ELR (cell line): ENCODE data around the gene PSMC5.

Experiments
- DNase-seq: peaks from one replicate; pipeline ENCODE4 v3.0.0-alpha.2; 2015; ENCODE audit warnings: low read depth

PSMC5 gene

DNA sequence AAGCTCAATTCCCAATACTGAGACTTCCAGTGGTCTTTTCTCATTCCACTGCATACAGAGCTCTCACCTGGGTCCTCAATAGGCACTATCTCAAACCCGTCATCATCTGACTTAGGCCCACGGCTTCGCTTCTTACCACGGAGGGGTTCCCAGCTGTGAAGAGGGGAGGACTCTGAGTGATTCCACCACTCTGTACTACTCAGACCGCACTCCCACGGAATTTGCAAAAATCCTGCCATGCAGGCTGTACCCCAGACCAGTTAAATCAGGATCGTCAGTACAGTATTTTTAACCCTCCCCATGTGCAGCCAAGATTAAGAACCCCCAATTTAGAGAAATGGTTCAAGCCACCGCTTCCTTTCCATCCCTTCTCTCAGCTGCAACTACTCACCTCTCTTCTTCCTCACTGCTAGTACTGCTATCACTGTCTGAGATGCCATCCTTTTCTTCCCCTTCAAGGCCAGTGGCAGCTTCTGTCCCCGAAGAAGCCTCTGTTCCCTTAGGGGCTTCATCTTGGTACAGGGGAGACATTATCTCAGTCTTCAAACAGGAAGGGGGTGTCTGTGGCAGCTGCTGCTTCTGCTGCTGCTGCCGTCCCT, 6.2 kb upstream of the PSMC5 start:
- no peak for DNase-seq

DNA sequence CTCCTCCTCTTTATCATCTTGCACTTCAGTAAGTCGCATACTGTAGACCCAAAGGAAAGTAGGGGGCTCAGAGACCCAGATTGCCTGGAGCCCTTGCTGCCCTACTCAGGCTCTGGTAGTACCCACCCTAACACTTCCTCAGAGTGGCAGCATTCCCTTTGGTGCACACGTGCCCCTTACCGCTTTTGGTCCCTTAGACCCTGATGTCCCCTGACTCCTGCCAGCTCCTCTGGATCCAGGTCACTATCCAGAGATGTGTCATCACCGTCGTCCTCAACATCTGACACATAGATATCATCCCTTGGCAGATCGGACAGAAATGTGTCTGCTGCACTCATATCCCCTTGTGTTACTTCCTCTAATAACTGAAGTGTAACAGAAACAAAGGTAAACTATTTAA, 5.4 kb upstream of the PSMC5 start:
- no peak for DNase-seq

DNA sequence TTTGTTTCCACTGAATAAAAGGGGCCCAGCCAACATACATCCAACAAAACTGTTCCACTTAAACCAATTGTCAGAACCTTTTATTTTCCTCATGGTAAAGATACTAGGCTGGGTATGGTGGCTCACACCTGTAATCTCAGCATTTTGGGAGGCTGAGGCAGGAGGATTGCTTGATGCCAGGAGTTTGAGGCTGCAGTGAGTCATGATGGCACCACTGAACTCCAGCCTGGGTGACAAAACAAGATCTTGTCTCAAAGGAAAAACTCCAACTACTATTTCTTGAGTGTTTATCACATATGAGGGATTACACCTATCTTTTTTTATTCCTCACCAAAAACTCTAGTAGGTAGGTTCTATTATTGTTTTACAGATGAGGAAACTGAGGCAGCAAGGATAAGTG, 4.7 kb upstream of the PSMC5 start:
- no peak for DNase-seq

DNA sequence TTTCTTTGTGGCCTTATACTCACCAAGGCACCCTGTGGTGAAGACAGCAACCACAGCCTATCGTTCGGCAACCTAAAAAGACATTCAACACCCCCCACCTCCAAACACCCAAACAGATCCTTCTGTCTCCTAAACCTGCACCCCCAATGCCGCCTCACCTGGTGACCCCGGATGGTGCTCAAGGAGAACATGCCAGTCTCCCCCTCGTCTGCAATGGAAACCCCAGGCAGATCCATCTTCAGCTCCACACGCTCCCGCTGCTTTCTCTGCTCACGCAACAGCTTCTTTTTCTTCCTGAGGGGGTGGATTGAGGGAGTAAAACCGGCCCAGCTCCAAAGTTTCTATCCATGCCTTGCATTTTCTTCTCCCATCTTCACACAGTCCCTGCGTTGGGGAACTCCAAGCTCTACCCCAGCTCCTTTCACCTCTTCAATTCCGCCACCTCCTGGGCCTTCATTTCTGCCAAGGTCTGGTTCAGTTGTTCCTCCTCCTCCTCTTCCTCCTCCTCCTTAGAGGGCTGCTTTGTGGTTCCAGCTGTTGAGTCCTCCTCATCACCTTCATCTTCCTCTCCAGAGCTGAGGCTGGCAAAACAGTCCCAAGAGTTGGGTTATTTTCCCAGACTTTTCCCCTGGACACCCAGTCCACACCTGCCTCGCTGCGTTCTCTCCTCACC, 3.4 kb upstream of the PSMC5 start:
- DNase-seq, result no peak

DNA sequence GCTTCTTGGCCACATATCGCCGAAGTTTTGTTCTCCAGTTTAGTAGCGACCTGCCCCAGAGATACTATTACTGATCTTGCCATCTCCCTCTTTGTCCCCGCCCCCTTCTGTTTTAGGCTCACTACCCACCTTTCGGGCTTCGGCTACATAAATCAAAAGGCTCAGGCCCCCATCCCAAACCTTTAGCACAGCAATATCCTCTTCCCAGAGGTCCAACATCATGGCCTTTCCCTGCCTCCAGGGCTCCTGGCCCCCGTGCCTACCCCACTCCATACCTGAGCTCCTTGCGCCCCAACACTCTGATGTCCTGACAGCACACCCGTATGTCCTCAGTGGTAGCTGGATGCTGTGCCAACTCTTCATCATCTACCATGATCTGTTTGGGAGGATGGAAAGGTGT, 2.9 kb upstream of the PSMC5 start:
- no peak for DNase-seq

DNA sequence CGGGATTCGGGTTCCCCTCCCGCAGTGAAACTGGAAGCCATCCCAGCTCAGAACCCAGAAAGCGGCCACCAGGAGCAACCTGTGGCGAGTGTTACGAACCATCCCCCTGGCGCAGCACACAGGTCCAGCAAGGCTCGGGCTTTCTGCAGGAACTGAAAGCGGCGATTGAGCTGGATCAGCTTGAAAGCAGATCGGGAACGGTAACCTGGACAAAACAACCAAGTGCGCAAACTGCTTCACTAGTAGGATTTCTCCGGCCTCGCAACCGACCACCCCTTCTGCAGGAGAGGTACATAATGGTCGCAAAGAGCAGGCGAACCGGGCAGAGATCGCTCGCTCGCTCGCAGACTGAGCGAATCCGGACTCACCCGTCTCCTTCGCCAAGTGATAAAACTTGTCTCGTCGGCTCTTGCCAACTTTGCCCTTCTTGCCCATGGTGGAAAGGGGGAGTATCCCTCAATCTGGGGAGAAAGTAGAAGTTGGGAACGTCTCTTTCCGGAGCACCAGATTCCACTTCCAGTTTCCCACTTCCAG, 696 bp upstream of the PSMC5 start:
- peak; percentile 64 for DNase-seq

DNA sequence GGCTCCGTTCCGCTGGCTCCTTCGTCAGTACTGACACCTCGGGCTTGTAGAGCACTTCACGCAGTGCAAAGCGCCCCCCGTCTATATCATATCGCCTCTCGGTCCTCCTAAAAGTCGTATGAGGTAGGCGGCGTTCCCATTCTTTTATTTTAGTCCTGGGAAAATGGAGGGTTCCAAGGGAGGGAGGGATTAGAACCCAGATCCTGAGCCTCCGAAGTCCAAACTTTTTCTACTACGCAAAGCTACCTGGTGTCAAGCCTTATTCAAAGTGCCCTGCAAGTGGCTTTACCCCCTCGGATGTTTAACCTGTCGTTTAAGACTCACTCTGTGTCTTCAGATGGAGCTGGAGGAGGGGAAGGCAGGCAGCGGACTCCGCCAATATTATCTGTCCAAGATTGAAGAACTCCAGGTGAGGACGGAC, 580 bp downstream of the PSMC5 start:
- peak; percentile 31 for DNase-seq

DNA sequence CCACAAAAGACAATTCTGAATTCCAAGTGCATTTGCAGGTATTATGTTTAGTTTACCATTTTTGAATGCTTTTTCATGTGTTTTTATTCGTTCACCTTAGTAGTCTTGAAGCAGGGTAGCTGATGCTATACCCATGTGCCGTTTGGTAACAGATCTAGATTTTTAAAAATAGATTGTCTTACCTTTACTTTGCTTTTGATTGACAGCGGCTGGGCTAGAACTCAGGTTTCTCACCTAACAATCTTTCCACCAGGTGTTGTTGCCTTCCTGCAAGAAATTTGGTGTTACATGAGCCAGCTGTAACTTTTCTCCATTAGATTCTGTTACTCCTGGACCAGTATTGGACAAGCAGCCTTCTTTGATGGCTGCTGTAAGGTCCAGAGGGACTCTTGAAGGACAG, 1.7 kb downstream of the PSMC5 start:
- no peak for DNase-seq

DNA sequence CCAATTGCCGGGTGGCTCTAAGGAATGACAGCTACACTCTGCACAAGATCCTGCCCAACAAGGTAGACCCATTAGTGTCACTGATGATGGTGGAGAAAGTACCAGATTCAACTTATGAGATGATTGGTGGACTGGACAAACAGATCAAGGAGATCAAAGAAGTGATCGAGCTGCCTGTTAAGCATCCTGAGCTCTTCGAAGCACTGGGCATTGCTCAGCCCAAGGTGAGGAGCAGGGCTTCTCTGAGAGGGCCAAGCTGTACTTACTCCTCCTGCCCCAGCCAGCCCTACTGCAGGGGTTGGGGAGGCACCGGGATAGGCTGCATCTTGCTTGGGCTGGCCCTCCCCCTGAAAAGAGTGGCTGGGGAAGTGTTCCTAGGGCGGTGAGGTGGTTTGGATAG, 3.0 kb downstream of the PSMC5 start:
- DNase-seq, result no peak

DNA sequence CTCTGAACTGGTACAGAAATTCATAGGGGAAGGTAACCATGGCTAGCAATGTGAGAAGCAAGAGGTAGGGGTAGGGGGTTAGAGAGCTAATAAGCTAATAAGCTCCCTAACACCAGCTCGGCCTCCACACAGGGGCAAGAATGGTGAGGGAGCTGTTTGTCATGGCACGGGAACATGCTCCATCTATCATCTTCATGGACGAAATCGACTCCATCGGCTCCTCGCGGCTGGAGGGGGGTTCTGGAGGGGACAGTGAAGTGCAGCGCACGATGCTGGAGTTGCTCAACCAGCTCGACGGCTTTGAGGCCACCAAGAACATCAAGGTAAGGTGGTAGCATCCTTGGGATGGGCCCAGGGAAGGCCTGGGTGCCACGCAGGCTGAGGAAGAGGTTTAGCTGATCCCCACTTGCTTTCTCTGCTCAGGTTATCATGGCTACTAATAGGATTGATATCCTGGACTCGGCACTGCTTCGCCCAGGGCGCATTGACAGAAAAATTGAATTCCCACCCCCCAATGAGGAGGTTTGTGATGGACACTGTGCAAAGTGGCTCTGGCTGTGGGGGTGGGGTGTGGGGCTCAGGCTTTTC, 3.8 kb downstream of the PSMC5 start:
- no peak for DNase-seq

DNA sequence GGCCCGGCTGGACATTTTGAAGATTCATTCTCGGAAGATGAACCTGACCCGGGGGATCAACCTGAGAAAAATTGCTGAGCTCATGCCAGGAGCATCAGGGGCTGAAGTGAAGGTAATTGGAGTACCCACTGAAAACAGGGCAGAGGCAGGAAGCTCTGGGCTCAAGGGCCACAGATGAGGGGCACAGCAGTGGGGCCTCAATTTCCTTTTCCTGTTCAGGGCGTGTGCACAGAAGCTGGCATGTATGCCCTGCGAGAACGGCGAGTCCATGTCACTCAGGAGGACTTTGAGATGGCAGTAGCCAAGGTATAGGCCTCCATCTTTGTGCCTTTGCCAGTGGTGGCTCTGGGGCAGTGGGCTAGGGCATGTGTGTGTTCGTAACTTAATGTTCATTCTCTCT, 4.3 kb downstream of the PSMC5 start:
- no peak for DNase-seq

DNA sequence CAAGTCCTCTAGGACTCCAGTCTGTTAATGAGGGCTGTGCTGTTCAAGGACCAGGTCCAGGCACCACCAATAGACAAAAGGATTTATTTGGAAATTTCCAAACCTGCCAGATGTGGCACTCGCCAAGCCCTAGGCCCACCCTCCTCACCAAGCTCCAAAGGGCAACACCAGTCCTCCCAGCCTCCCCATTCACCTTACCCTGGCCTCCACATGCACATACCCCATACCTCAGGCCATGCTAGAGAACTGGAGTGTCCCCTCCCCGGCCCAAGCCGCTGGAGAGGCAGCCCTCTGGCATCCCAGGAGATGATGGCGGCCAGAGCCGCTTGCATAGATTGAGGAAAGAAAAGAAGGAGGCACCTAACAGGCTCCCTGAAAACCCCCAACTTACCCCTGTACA, 4.8 kb downstream of the PSMC5 start:
- no peak for DNase-seq

DNA sequence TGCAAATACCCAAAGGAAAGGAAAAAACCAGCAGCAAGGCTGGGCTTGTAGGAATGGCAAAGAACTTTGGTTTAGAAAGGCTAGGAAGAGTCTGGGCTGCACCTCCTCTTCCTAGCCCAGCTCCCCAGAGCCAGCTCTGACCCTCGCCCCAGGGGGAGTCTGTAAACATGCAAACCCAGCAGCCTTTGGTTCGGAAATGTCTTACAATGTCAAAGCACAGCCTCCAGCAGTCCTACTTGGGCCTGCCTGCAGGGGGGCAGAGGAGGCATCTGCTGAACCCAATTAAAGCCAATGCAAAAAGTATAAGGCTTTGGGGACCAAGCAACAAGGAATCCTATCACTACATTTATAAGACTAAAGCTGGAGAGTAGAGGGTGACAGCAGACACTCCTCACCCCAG, 5.2 kb downstream of the PSMC5 start:
- DNase-seq, result peak; percentile 30

DNA sequence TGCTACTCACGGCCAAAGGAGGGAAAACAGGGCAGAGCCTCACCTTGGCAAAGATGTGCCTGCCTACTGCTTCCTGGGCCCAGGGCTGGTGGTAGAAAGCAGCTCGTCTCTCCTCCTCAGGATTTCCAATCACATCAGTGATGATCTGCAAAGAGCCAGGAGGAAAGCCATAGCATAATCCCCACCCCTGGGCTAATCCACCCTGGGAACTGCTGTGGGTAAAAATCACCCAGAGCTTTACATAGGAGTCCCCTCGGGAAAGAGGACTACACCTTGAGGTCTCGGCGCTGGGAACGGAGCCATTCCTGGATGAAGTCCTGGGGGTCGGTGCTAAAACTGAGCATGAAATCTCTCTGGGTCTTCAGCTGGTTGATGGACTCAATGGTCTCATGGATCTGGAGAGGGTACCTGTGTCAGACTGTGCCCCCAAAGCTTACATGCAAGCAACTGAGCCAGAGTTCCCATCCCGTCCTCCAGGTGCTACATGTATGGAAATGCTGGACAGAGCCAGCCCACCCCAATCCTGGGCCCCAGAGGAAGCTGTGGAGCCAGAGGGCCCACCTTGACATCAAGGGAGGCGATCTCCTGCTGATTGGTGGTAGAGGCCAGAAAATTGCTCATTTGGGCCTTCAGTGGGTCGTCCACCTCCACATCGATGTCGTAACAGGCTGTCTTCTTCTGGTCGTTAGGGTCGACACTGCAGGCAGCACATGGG, 6.0 kb downstream of the PSMC5 start:
- DNase-seq, result no peak

DNA sequence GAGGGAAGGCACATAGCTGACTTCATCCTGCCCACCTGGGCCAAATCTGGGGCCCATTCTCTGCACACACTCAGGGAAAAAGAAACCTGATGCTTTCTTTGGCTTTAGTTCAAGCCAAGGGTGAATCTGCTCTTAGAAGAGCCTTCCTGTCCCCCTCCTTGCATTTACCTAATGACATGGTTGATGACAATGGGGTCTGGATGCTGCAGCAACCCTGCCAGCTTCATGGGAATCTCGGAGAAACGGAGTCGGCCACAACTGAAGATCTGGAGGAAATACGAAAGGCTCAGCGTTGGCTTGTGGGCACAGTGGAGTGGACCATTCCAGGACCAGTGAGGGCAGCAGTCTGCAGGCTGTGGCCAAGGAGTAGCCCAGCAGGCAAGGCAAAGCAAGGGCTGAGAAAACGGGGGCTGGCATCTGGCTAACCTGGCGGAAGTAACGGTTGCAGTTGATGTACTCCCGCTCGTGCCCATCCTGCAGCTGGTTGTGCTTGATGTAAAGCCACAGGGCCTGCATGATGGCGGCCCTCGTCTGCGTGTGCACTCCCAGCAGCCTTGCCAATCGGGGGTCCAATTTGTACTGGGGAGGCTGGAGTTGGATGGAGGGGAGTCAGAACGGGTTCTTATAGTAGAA, 6.6 kb downstream of the PSMC5 start:
- no peak for DNase-seq

DNA sequence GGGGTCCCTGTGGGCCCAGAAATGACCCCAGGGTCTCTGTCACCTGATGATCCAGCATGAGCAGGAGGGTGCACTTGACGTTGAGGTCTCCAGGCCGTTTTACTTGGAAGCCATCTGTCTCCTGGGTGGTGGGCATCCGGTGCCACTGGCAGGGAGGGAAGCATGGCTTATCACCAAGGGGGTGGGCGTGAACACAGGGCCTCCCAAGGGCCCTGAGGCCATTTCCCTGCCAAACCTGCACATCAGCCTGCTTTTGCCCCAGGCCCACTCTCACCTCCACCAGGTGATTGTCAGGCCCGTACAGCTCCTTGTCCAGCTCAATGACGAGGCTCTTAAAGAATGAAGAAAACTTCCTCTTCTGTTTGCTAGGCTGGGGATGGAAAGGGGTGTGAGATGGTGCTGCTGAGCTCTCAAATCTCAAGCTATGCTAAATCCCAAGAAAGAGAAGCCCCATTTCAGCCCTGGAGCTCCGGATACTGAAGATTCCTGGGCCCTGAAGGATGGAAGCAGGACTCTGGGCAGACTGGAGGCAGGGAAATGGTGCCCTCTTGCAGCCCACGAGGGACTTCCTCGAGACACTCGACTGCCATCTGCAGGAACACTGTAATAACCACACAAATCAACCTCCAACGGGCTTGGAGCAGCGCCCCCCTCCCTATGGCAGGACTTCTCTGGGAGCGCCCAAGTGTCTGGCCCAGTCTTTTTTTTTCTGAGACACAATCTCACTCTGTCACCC, 7.4 kb downstream of the PSMC5 start:
- peak; percentile 95 for DNase-seq

DNA sequence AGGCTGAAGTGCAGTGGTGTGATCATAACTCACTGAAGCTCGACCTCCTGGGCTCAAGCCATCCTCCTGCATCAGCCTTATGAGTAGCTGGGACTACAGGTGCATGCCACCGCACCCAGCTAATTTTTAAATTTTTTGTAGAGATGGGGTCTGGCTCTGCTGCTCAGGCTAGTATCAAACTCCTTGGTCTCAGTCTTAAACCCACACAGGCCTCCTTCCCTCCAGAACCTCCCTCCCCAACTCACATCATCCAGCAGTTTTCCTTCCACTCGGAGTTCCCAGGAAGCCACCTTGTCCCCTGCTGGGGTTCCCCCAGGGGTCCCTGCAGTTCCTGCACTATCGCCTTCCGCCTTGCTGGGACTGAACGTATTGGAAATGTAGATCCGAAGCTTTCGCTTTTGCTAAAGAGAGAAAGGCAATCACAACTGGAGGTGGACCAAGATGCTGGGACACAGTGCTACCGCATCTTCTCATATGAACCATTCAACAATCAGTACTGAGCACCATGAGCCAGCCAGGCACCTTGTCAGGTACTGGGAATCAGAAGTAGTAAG, 8.0 kb downstream of the PSMC5 start:
- DNase-seq, result no peak

DNA sequence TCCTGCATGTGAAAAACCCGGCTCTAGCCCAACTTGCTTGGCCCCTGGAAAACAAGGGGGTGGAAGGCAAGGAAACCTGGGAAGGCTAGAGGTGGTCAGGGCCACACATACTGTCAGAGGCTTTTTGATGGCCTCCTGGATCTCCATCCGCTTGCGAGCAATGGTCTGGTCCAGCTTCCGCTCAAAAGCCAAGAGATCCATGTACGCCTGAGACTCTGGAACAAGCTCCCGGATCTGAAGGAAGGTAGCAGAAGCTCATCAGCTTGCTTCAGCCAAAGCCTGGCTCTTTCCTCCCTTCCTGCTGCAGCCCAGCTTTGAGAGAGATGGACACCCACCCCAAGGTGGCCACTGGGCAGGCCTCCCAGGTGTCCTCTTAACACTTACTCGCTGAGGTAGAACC, 9.6 kb downstream of the PSMC5 start:
- no peak for DNase-seq

DNA sequence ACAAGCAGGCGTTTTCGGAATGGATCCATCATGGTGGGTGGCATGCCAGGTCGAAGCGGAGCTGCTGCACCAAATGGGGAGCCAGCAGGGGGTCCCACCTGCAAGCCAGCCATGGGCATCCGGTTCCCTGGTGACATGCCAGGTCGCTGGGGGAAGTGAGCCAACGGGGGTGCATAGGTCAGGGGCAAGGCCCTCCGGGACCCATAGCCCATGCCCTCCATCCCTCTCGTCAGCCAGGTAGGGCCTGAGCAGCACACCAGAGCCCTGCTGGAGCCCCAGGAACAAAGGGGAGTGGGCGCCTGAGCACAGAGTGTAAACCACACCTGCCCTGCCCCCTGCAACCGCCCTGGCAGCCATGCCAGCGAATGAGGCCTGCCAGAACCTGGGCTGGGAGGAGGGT, 10.2 kb downstream of the PSMC5 start:
- no peak for DNase-seq

DNA sequence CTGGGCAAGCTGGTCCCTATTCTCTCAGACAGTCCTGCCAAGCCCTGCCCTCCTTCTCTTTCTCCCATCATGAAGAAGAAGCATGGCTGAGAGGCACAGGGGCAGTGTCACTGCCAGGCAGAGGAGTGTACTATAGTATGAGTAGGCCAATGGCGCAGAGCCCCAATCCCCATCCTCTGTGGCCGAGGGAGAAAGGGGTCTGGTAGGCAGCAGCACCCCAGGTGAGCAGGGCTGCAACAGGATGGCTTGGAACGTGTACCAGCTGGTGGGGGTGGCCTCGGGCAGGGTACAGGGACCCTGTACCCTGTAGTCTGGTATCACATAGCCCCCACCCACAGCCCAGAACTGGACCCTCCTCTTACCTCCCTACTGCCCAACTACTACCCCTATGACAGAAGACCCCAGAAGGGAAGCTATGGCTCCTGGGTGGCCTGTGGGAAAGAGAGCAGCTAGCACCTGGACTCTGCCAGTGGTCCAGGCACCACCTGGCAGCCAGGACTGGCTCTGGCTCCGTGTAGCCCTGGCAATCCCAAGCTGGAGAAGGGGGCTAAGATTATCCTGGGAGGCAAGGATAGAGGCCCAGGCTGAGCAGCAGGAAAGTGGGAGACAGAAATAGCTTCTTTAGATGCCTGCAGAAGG, 10.8 kb downstream of the PSMC5 start:
- DNase-seq, result no peak

DNA sequence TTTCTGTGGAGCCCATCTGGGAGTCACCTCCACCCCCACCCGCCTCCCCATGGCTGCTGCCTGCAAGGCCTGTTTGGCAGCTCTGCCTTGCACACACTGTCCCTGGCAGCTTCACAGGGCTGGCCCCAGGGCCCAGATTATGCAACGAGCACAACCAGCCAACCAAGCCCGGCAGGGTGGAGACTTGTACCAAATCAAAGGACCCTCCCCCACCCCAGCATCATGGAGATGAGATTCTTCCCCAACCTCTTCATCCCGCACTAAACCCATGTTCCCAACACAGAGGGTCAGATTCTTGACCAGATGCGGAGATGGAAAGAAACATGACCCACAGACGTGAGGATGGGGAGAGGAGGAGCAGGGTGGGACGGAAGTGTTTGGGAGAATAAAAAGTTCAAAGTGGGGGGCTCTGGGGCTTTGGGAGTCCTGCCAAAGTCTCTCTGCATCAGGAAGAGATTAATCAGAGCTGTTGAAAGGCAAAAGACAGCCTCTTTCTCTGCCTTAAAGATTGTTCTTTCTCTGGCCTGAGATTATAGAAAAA, 11.5 kb downstream of the PSMC5 start:
- DNase-seq, result no peak
